Naive thymus-derived CD8-positive, alpha-beta T cell (primary cell): ENCODE measurements around the gene MINPP1. TPM values are rescaled to one million over a fixed set of nuclear protein-coding genes. Genes with fewer than 3 reads are reported as not detected.

ENCODE experiments used
- ATAC-seq, 2 donors: fragments of 150-1000 bp; cut with Tn5 transposase in 1 of 2; sonication (Bioruptor Pico), chemical (Tn5 transposase) in 1 of 2; 1 replicate in 1 of 2; 2 replicates in 1 of 2; pipeline ENCODE4 v1.10.0; 2021; ENCODE audit warnings: mild to moderate bottlenecking in 2 of 2, moderate library complexity in 2 of 2
- POLR2A ChIA-PET: fragments of 350-600 bp; sonication (Branson Sonifier 250); formaldehyde crosslinking; loops from one replicate; lab custom pipeline; 2021; ENCODE audit warnings: antibody characterized with exemption; lab: Charles Lee
- DNase-seq, 10 donors: peaks; one replicate each; pipeline versions ENCODE4 v3.0.0 to v3.0.0-alpha.2; 2020 to 2022
- H3K27ac Mint-ChIP-seq, 10 donors: one replicate each; pipeline ENCODE4 v1.8.0; 2020 to 2022; ENCODE audit warnings: mild to moderate bottlenecking in 10 of 10, mixed read lengths in 10 of 10, moderate library complexity in 4 of 10, inconsistent platforms in 1 of 10
- H3K27me3 Mint-ChIP-seq, 5 donors: one replicate each; pipeline ENCODE4 v1.8.0; 2021 to 2022; ENCODE audit warnings: mixed read lengths in 5 of 5
- H3K36me3 Mint-ChIP-seq, 3 donors: one replicate each; pipeline ENCODE4 v1.8.0; 2020 to 2022; ENCODE audit warnings: mixed read lengths in 3 of 3, mild to moderate bottlenecking in 2 of 3, inconsistent platforms in 1 of 3
- H3K4me1 Mint-ChIP-seq, 4 donors: one replicate each; pipeline ENCODE4 v1.8.0; 2021 to 2022; ENCODE audit warnings: mixed read lengths in 4 of 4
- H3K4me3 Mint-ChIP-seq, 10 donors: one replicate each; pipeline ENCODE4 v1.8.0; 2020 to 2022; ENCODE audit warnings: mild to moderate bottlenecking in 10 of 10, mixed read lengths in 10 of 10, moderate library complexity in 6 of 10, inconsistent platforms in 1 of 10
- H3K9me3 Mint-ChIP-seq, 9 donors: one replicate each; pipeline ENCODE4 v1.8.0; 2020 to 2022; ENCODE audit warnings: mixed read lengths in 9 of 9, mild to moderate bottlenecking in 3 of 9, inconsistent platforms in 1 of 9, moderate library complexity in 1 of 9
- polyA plus RNA-seq, 3 donors: library from polyadenylated mRNA; unstranded; fragments of 300-500 nt; fragmentation: Illumina TruSeq; gene quantifications; one replicate each; pipeline ENCODE4 v1.2.3, GENCODE V29; 2021
- total RNA-seq, 8 experiments: library from RNA in 2 of 8; stranded (reverse) in 2 of 8; gene quantifications; one replicate each; pipeline ENCODE4 v1.2.3 and lab custom pipeline; 2021 to 2026

MINPP1 gene
- total and polyA plus RNA-seq, 5 experiments from 2014 or later = 5.0 to 8.4 (median 6.6) TPM

DNA sequence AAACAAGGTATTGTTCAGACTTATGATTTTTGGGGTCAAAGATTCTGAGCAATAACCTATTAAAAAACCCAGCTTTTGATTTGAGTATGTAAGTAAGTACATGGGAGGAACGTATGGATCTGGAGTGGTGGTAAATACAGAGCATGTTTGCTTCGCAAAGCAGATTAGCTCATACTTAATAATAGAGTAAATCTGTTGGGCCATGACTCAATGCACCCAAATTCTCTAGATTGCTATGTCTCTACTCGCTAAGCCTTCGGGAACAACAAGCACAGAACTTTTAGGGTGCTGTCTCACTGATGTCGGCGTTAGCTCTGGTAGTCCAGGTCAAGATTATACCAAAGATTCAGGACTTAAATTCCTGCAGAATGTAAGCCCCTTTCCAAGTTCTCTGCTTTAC, 807 bp upstream of the MINPP1 start:
- no peak for ATAC-seq
- no peak for DNase-seq
- POLR2A ChIA-PET = no interaction called here
- Mint-ChIP-seq H3K27me3 (peaks cover 0 to 5% (median 2%) of the 10 kb centered on the region in 5 donors), H3K36me3 (peaks cover 0 to 11% (median under 1%) of the 10 kb centered on the region in 3 donors), H3K27ac (peak overlapping the region in 7 of 10 donors; percentile 32 to 86 (median 76)), H3K9me3 (no peaks in the 10 kb centered on the region), H3K4me1 (peaks cover 11 to 33% (median 24%) of the 10 kb centered on the region in 4 donors), H3K4me3 (peak overlapping the region; percentile 85 to 94 (median 90))

DNA sequence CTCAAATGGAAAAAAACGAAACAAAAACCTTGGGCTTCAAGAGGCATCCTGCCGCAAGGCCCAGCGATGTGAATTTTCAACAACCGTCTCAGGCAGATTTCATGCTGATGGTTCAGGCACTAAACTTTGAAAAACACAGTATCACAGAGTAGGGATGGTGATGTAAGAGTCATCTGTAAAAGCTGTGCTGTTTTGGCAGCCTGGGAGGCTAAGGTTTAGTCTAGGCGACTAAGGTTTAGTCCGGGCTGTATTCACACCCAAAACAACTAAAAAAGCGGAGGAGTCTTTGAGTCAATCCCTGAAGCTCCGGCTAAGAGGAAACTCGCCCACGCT, 420 bp upstream of the MINPP1 start:
- ATAC-seq (no peak), DNase-seq (no peak)
- peaks cover 11 to 36% (median 24%) of the 10 kb centered on the region in 4 donors for H3K4me1 Mint-ChIP-seq
- POLR2A ChIA-PET = no interaction called here
- peak overlapping the region; percentile 85 to 94 (median 90) for H3K4me3 Mint-ChIP-seq
- peak overlapping the region in 9 of 10 donors; percentile 32 to 89 (median 77) for H3K27ac Mint-ChIP-seq
- no peaks in the 10 kb centered on the region for H3K9me3 Mint-ChIP-seq
- H3K27me3 Mint-ChIP-seq = peaks cover 0 to 5% (median 2%) of the 10 kb centered on the region in 5 donors
- peaks cover 0 to 14% (median 3%) of the 10 kb centered on the region in 3 donors for H3K36me3 Mint-ChIP-seq

DNA sequence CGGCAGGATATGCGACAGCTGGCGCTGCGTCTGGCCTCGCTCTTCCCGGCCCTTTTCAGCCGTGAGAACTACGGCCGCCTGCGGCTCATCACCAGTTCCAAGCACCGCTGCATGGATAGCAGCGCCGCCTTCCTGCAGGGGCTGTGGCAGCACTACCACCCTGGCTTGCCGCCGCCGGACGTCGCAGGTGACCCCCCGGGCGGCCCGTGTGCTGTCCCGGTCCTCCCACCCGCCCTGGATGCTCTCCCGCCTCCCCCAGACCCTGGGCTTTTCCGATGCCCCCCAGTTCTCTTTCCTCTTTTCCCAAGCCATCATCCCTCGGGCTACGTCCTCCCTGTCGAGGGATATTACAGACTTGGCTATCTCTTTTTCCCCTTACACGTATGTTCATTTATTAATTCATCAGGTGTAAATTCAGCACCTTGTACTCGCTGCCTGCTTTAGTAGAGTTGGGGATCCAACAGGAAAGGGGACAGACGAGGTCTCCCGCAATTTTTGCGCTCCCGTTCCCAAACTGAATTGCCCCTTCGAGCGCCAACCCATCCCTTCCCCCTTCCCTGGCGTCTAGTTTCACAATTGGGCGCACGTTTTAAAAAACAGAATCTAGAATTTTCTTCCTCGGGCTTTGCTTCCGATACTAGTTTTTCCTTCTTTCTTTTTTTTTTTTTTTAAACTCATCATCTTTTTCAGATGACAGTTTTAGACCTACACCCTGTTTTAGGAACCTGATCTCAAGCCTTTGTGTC, 846 bp downstream of the MINPP1 start:
- peaks cover 12 to 40% (median 27%) of the 10 kb centered on the region in 4 donors for H3K4me1 Mint-ChIP-seq

DNA sequence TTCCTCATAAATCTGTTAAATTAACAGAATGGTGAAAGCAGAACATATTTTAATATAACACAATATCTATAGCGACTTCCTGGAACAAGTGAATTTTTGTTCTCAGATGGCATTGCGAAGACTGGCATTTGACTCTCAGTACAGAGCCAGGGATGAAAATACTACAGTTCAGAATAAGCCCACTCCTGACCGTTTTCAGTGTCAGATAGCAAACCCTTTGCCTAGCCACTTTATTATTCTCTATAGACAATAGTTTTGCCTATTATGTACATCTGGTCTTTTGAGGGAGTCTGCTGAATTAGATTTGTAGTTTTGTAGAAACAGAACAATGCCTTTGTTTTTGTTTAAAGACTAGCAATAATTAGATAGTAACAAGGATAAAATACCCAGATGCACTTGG, 2.3 kb downstream of the MINPP1 start:
- H3K27ac Mint-ChIP-seq = no peak overlapping the region
- ATAC-seq (no peak), DNase-seq (no peak)
- peaks cover 12 to 40% (median 27%) of the 10 kb centered on the region in 4 donors for H3K4me1 Mint-ChIP-seq
- H3K4me3 Mint-ChIP-seq = peak overlapping the region in 3 of 10 donors; percentile 89 to 90 (median 89)
- POLR2A ChIA-PET = no interaction called here
- peaks cover 0 to 3% (median under 1%) of the 10 kb centered on the region in 5 donors for H3K27me3 Mint-ChIP-seq
- no peaks in the 10 kb centered on the region for H3K9me3 Mint-ChIP-seq
- H3K36me3 Mint-ChIP-seq = peaks cover 5 to 34% (median 9%) of the 10 kb centered on the region in 3 donors

More for the DNA sequence above, 846 bp downstream of the MINPP1 start:
- peak overlapping the region in 8 of 10 donors; percentile 7 to 89 (median 69) for H3K27ac Mint-ChIP-seq
- H3K27me3 Mint-ChIP-seq = peaks cover 0 to 5% (median 2%) of the 10 kb centered on the region in 5 donors
- POLR2A ChIA-PET = interaction anchor here (0.8 kb wide), 1 partner anchor 312 kb away, joined by 3 read pairs; the partner anchor contains the start of gene ATAD1
- DNase-seq (peak in 8 of 10 donors; percentile 2 to 35 (median 28)), ATAC-seq (peak; percentile 64 to 65)
- H3K9me3 Mint-ChIP-seq = no peaks in the 10 kb centered on the region
- H3K36me3 Mint-ChIP-seq = peaks cover 0 to 21% (median 6%) of the 10 kb centered on the region in 3 donors
- H3K4me3 Mint-ChIP-seq = peak overlapping the region; percentile 85 to 94 (median 90)

GRCh38 chr10:87507879-87508483, 3.3 kb downstream of the MINPP1 start:
- POLR2A ChIA-PET = no interaction called here
- no peak for ATAC-seq
- no peaks in the 10 kb centered on the region for H3K27me3 Mint-ChIP-seq
- no peaks in the 10 kb centered on the region for H3K9me3 Mint-ChIP-seq
- H3K27ac Mint-ChIP-seq = no peak overlapping the region
- peaks cover 5 to 42% (median 10%) of the 10 kb centered on the region in 3 donors for H3K36me3 Mint-ChIP-seq
- H3K4me1 Mint-ChIP-seq = peaks cover 12 to 40% (median 27%) of the 10 kb centered on the region in 4 donors
- DNase-seq = no peak
- no peak overlapping the region for H3K4me3 Mint-ChIP-seq

DNA sequence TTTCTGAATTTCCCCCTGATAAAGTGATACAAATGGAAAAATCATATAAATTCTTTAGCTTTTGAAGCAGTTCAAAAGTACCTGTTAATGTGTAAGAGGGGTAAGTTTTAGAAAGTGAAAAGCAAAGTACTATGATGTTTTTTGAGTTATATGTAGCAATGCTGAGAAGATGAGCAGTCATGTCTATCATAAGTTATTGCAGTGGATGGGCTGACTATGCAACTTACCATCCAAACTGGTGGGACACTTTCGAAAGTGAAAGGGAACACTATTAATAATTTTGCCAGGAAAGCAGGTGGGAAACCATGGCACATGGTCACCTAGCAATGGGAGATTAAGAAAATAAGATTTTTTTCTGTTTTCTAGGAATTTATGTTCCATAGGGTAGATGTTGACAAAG, 4.1 kb downstream of the MINPP1 start:
- Mint-ChIP-seq H3K4me3 (no peak overlapping the region), H3K36me3 (peaks cover 5 to 50% (median 12%) of the 10 kb centered on the region in 3 donors), H3K27me3 (no peaks in the 10 kb centered on the region), H3K27ac (peak overlapping the region in 2 of 10 donors; percentile 42 to 44), H3K9me3 (no peaks in the 10 kb centered on the region), H3K4me1 (peaks cover 12 to 37% (median 27%) of the 10 kb centered on the region in 4 donors)
- ATAC-seq = no peak
- POLR2A ChIA-PET = no interaction called here
- no peak for DNase-seq

GRCh38 chr10:87510025-87510424, 5.3 kb downstream of the MINPP1 start:
- POLR2A ChIA-PET = no interaction called here

DNA sequence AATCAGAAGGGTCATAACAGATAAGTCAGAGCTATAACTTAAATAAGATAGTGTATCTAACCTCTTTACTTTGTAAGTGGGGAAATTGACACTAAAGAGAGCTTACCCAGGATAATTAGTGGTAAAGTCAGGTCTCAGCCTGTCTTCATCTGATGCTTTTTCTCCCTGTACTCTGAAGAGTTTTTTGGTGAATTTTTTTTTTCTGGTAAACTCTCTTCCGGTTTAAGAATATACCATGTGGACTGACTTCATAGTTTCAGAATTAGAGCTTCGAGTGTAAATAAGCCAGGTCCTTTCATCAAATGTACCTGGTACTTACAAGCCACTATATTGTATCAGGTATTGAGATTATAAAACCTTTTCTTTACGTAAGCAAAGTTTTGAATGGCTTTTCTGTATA, 6.8 kb downstream of the MINPP1 start:
- H3K27me3 Mint-ChIP-seq = no peaks in the 10 kb centered on the region
- POLR2A ChIA-PET = no interaction called here
- peaks cover 4 to 20% (median 12%) of the 10 kb centered on the region in 4 donors for H3K4me1 Mint-ChIP-seq
- no peaks in the 10 kb centered on the region for H3K9me3 Mint-ChIP-seq
- no peak for ATAC-seq
- no peak overlapping the region for H3K27ac Mint-ChIP-seq
- peaks cover 5 to 69% (median 20%) of the 10 kb centered on the region in 3 donors for H3K36me3 Mint-ChIP-seq
- DNase-seq = no peak
- no peak overlapping the region for H3K4me3 Mint-ChIP-seq

More at GRCh38 chr10:87510025-87510424, 5.3 kb downstream of the MINPP1 start:
- no peak overlapping the region for H3K4me3 Mint-ChIP-seq
- no peak for DNase-seq
- H3K27ac Mint-ChIP-seq = no peak overlapping the region
- no peaks in the 10 kb centered on the region for H3K9me3 Mint-ChIP-seq
- no peaks in the 10 kb centered on the region for H3K27me3 Mint-ChIP-seq
- H3K36me3 Mint-ChIP-seq = peaks cover 5 to 62% (median 19%) of the 10 kb centered on the region in 3 donors
- H3K4me1 Mint-ChIP-seq = peaks cover 12 to 31% (median 24%) of the 10 kb centered on the region in 4 donors
- ATAC-seq = no peak

GRCh38 chr10:87518937-87519336, 14.2 kb downstream of the MINPP1 start:
- Mint-ChIP-seq H3K4me1 (peaks cover 0 to 5% (median 0%) of the 10 kb centered on the region in 4 donors), H3K4me3 (no peak overlapping the region), H3K36me3 (peaks cover 14 to 64% (median 45%) of the 10 kb centered on the region in 3 donors), H3K27me3 (no peaks in the 10 kb centered on the region), H3K27ac (peak overlapping the region in 1 of 10 donors; percentile 5), H3K9me3 (peaks cover 0 to 8% (median 0%) of the 10 kb centered on the region in 9 donors)
- POLR2A ChIA-PET = no interaction called here
- no peak for ATAC-seq
- DNase-seq = no peak

- no peak for ATAC-seq
- Mint-ChIP-seq H3K4me3 (no peak overlapping the region), H3K9me3 (peaks cover 0 to 8% (median 0%) of the 10 kb centered on the region in 9 donors), H3K36me3 (peaks cover 18 to 64% (median 47%) of the 10 kb centered on the region in 3 donors), H3K27me3 (no peaks in the 10 kb centered on the region), H3K27ac (no peak overlapping the region), H3K4me1 (peaks cover 0 to 5% (median 0%) of the 10 kb centered on the region in 4 donors)
- POLR2A ChIA-PET = no interaction called here
- no peak for DNase-seq
Observed at GRCh38 chr10:87519582-87519981, 14.9 kb downstream of the MINPP1 start.

GRCh38 chr10:87523731-87524130, 19.0 kb downstream of the MINPP1 start:
- H3K9me3 Mint-ChIP-seq = peaks cover 0 to 29% (median 7%) of the 10 kb centered on the region in 9 donors
- DNase-seq = no peak
- ATAC-seq = no peak
- no peak overlapping the region for H3K4me3 Mint-ChIP-seq
- H3K27ac Mint-ChIP-seq = no peak overlapping the region
- H3K36me3 Mint-ChIP-seq = peaks cover 18 to 75% (median 67%) of the 10 kb centered on the region in 3 donors
- POLR2A ChIA-PET = no interaction called here
- no peaks in the 10 kb centered on the region for H3K27me3 Mint-ChIP-seq
- peaks cover 0 to 14% (median 9%) of the 10 kb centered on the region in 4 donors for H3K4me1 Mint-ChIP-seq

GRCh38 chr10:87524296-87524695, 19.6 kb downstream of the MINPP1 start:
- H3K27ac Mint-ChIP-seq = no peak overlapping the region
- H3K9me3 Mint-ChIP-seq = peaks cover 0 to 34% (median 7%) of the 10 kb centered on the region in 9 donors
- H3K36me3 Mint-ChIP-seq = peaks cover 18 to 76% (median 70%) of the 10 kb centered on the region in 3 donors
- H3K27me3 Mint-ChIP-seq = no peaks in the 10 kb centered on the region
- no peak for ATAC-seq
- no peak overlapping the region for H3K4me3 Mint-ChIP-seq
- no peak for DNase-seq
- POLR2A ChIA-PET = no interaction called here
- H3K4me1 Mint-ChIP-seq = peaks cover 0 to 17% (median 10%) of the 10 kb centered on the region in 4 donors
